Activated T-helper 1 cell treated with anti-CD3 and anti-CD28 coated beads, Interleukin-2, amount 50 U/mL, for 16 hours (primary cell): Measurements from ENCODE around the gene SLC49A4.

ENCODE experiments used
- DNase-seq, 2 donors: peaks; one replicate each; pipeline ENCODE4 v3.0.0-alpha.2; 2020; ENCODE audit warnings: low read depth in 1 of 2, low spot score in 1 of 2

SLC49A4 gene

GRCh38 chr3:122928396-122929187 is 133.7 kb downstream of the SLC49A4 start:
- DNase-seq, result no peak

GRCh38 chr3:122929188-122930062 is 134.6 kb downstream of the SLC49A4 start:
- no peak for DNase-seq

- no peak for DNase-seq
Observed at GRCh38 chr3:122930063-122930997, 135.5 kb downstream of the SLC49A4 start.
